Upper lobe of left lung (tissue), 6 donors: ENCODE results near the gene INO80E. TPM values are rescaled to one million over a fixed set of nuclear protein-coding genes. Genes with fewer than 3 reads are reported as not detected.
A peak's percentile ranks its signal among the peaks of the same experiment; 100 is the strongest.
"Not testable (repeated sequence)": the region's sequence is repeated elsewhere in the genome, so short reads cannot be mapped to it uniquely, and the experiment has no call there.

ENCODE experiments used
- ATAC-seq, 2 donors: fragments of 200-7000 bp; cut with Tn5 transposase; one replicate each; pipeline ENCODE4 v1.9.1; 2022; ENCODE audit warnings: mild to moderate bottlenecking in 2 of 2, moderate library complexity in 2 of 2; ENCODE audit not compliant: low FRiP score in 2 of 2
- DNase-seq, 2 donors: peaks; one replicate each; pipeline ENCODE4 v3.0.0-alpha.2; 2019 to 2020
- H3K27ac ChIP-seq, 4 donors: fragments of 200-600 bp; sonication (generic); one replicate each; pipeline ENCODE4 v1.5.1; 2016 to 2019
- H3K27me3 ChIP-seq, 4 donors: fragments of 200-600 bp; sonication (generic); one replicate each; pipeline ENCODE4 v1.5.1; 2017 to 2019
- H3K36me3 ChIP-seq, 4 donors: fragments of 200-600 bp; sonication (generic); one replicate each; pipeline ENCODE4 v1.5.1; 2016 to 2019
- H3K4me1 ChIP-seq, 4 donors: fragments of 200-600 bp; sonication (generic); one replicate each; pipeline ENCODE4 v1.5.1; 2018 to 2019
- H3K4me3 ChIP-seq, 4 donors: fragments of 200-600 bp; sonication (generic); one replicate each; pipeline ENCODE4 v1.5.1; 2017 to 2019; ENCODE audit warnings: mild to moderate bottlenecking in 2 of 4, moderate library complexity in 1 of 4
- H3K9me3 ChIP-seq, 4 donors: fragments of 200-600 bp; sonication (generic); one replicate each; pipeline ENCODE4 v1.5.1; 2018 to 2019
- CTCF ChIP-seq, 6 experiments: fragments of 450-650 bp in 4 of 6; fragments of 200-600 bp in 2 of 6; sonication (generic) in 2 of 6; IDR thresholded peaks; one replicate each; pipeline ENCODE4 v1.5.1; 2016 to 2019; ENCODE audit warnings: antibody characterized with exemption in 6 of 6
- EP300 ChIP-seq, 4 donors: sonication (generic); formaldehyde crosslinking; IDR thresholded peaks; one replicate each; pipeline ENCODE4 v1.5.1; 2017; ENCODE audit warnings: antibody characterized with exemption in 4 of 4, control low read depth in 2 of 4
- POLR2A ChIP-seq, 4 donors: fragments of 450-650 bp; IDR thresholded peaks; one replicate each; pipeline ENCODE4 v1.5.1; 2016 to 2017; ENCODE audit warnings: antibody characterized with exemption in 4 of 4, mild to moderate bottlenecking in 2 of 4
- POLR2AphosphoS5 ChIP-seq, 2 donors: sonication (generic); formaldehyde crosslinking; IDR thresholded peaks; one replicate each; pipeline ENCODE4 v1.5.1; 2017; ENCODE audit warnings: antibody characterized with exemption in 2 of 2
- WGBS, 2 donors: methylation state at CpG; one replicate each; pipeline ENCODE4 v1.1.5; 2017 to 2018; 5-methylcytosine and 5-hydroxymethylcytosine counted together
- total RNA-seq, 6 donors: library from RNA; depleted of rRNA in 4 of 6; stranded (reverse); fragments of >200 nt in 4 of 6; gene quantifications; one replicate each; pipeline versions ENCODE4 v1.1.0 to v1.2.1, GENCODE V29; 2016 to 2021
- donor health status: DM: no; HTN: no; CAD: no; lungs with moderate emphysema.
- donor health status: DM: no; HTN: yes; CAD: no; lungs with severe emphysema.

Gene INO80E
- total RNA-seq, 6 donors from 2014 or later, result 29.5 to 82.8 (median 55.7) TPM

GRCh38 chr16:29958756-29959155, 37.3 kb upstream of the INO80E start:
- WGBS, 2 donors, result 90 to 99% methylated on average over 5 of the region's 5 CpGs
- peaks cover 11 to 20% (median 16%) of the 10 kb centered on the region in 4 donors for H3K4me1 ChIP-seq
- TF ChIP-seq POLR2AphosphoS5 (IDR thresholded peaks at IDR 0.05), result no peak
- no peak for TF ChIP-seq CTCF (IDR thresholded peaks at IDR 0.05)
- TF ChIP-seq EP300 (IDR thresholded peaks at IDR 0.05), result no peak
- TF ChIP-seq POLR2A (IDR thresholded peaks at IDR 0.05), result no peak
- DNase-seq, result no peak
- ATAC-seq, result no peak
- H3K4me3 ChIP-seq, result no peak overlapping the region
- no peaks in the 10 kb centered on the region for H3K27me3 ChIP-seq
- no peaks in the 10 kb centered on the region for H3K9me3 ChIP-seq
- peaks cover 0 to 1% (median 0%) of the 10 kb centered on the region in 4 donors for H3K36me3 ChIP-seq
- no peak overlapping the region for H3K27ac ChIP-seq

- Histone ChIP-seq H3K4me1 (peaks cover 11 to 26% (median 17%) of the 10 kb centered on the region in 4 donors), H3K4me3 (no peak overlapping the region), H3K9me3 (no peaks in the 10 kb centered on the region), H3K27me3 (no peaks in the 10 kb centered on the region), H3K36me3 (peaks cover 0 to 7% (median 1%) of the 10 kb centered on the region in 4 donors), H3K27ac (no peak overlapping the region)
- TF ChIP-seq POLR2A (IDR thresholded peaks at IDR 0.05) (no peak), POLR2AphosphoS5 (IDR thresholded peaks at IDR 0.05) (no peak), CTCF (IDR thresholded peaks at IDR 0.05) (no peak), EP300 (IDR thresholded peaks at IDR 0.05) (no peak)
- DNase-seq (no peak), ATAC-seq (no peak)
- WGBS, 2 donors, result 85 to 92% methylated on average over 8 to 9 of the region's 9 CpGs
Measured at GRCh38 chr16:29959293-29959692, 36.7 kb upstream of the INO80E start.

GRCh38 chr16:29959821-29960220, 36.2 kb upstream of the INO80E start:
- DNase-seq, ATAC-seq, H3K4me3 ChIP-seq, H3K27me3 ChIP-seq, H3K27ac ChIP-seq, H3K9me3 ChIP-seq: not testable (repeated sequence)
- H3K36me3 ChIP-seq, result peaks cover 0 to 10% (median 1%) of the 10 kb centered on the region in 4 donors
- peaks cover 11 to 31% (median 20%) of the 10 kb centered on the region in 4 donors for H3K4me1 ChIP-seq
- WGBS, 2 donors, result 84 to 90% methylated on average over 4 of the region's 4 CpGs

- 61 to 65% methylated on average over 10 of the region's 10 CpGs for WGBS, 2 donors
- TF ChIP-seq EP300 (IDR thresholded peaks at IDR 0.05), result no peak
- TF ChIP-seq POLR2A (IDR thresholded peaks at IDR 0.05), result no peak
- TF ChIP-seq POLR2AphosphoS5 (IDR thresholded peaks at IDR 0.05), result no peak
- no peak for TF ChIP-seq CTCF (IDR thresholded peaks at IDR 0.05)
- Histone ChIP-seq H3K27ac (peak overlapping the region; percentile 87 to 97 (median 91)), H3K27me3 (no peaks in the 10 kb centered on the region), H3K4me1 (peaks cover 11 to 42% (median 21%) of the 10 kb centered on the region in 4 donors), H3K4me3 (peak overlapping the region in 3 of 4 donors; percentile 53 to 83 (median 65)), H3K36me3 (peaks cover 0 to 10% (median 1%) of the 10 kb centered on the region in 4 donors), H3K9me3 (no peaks in the 10 kb centered on the region)
- ATAC-seq (no peak), DNase-seq (no peak)
Measured at GRCh38 chr16:29961127-29961478, 34.9 kb upstream of the INO80E start.

GRCh38 chr16:29961479-29962343, 34.3 kb upstream of the INO80E start, which contains the start of gene TMEM219:
TSS of gene TMEM219 (plus strand) at chr16:29962079. CDS start at chr16:29963144, 1,065 bp downstream.
- Histone ChIP-seq H3K36me3 (peaks cover 0 to 16% (median 1%) of the 10 kb centered on the region in 4 donors), H3K9me3 (no peaks in the 10 kb centered on the region), H3K4me3 (peak within 1 kb of the TSS; percentile 53 to 89 (median 74)), H3K27me3 (no peaks in the 10 kb centered on the region), H3K4me1 (peaks cover 15 to 42% (median 21%) of the 10 kb centered on the region in 4 donors), H3K27ac (peak within 1 kb of the TSS; percentile 87 to 97 (median 91))
- DNase-seq (peak; percentile 91 to 99), ATAC-seq (peak; percentile 96 to 98)
- TF ChIP-seq EP300 (IDR thresholded peaks at IDR 0.05) (no peak), POLR2AphosphoS5 (IDR thresholded peaks at IDR 0.05) (peak; percentile 74 to 86), CTCF (IDR thresholded peaks at IDR 0.05) (peak; percentile 53 to 93 (median 90)), POLR2A (IDR thresholded peaks at IDR 0.05) (peak in 2 of 4 donors; percentile 76 to 84)
- WGBS, 2 donors, result 0 to 1% methylated on average over 25 to 55 of the region's 75 CpGs
